Measurements from ENCODE around the gene RNF217.

Gene RNF217

DNA sequence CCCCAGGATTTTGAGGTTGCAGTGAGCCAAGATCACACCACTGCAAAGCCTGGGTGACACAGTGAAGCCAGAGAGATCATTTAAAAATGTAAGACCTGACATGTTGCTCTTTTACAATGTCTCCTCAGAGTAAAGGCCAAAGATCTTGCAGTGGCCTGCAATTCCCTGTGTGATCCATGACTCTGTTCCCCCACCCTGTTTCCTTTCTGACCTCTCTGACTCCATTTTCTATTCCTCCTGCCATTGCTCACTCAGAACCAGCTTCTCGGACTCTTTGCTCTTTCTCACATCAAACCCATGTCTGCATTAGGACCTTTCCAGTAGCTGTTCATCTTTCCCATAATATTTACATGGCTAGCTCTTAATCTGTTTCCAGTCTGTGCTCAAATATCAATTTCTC, 28.8 kb downstream of the RNF217 start:
- Histone ChIP-seq H3K27ac (no peak overlapping the region), H3K4me2 (no peak overlapping the region), H3K4me3 (IDR thresholded peaks at IDR 0.05; ENCODE audit: insufficient read depth, low read depth, low read length) (no peak overlapping the region), H3K4me1 (ENCODE audit: low read depth, poor library complexity, severe bottlenecking) (peaks cover 7% of the 10 kb centered on the region), H3K36me3 (ENCODE audit: insufficient read depth) (no peaks in the 10 kb centered on the region), H3K9ac (no peak overlapping the region), H3K27me3 (ENCODE audit: insufficient read depth, low read depth) (no peaks in the 10 kb centered on the region), H4K20me1 (ENCODE audit: insufficient read depth) (no peaks in the 10 kb centered on the region), H3K79me2 (ENCODE audit: insufficient read depth, low read depth) (no peaks in the 10 kb centered on the region), H2AFZ (ENCODE audit: low read depth) (no peak overlapping the region)
- TF ChIP-seq, protein P1, sequence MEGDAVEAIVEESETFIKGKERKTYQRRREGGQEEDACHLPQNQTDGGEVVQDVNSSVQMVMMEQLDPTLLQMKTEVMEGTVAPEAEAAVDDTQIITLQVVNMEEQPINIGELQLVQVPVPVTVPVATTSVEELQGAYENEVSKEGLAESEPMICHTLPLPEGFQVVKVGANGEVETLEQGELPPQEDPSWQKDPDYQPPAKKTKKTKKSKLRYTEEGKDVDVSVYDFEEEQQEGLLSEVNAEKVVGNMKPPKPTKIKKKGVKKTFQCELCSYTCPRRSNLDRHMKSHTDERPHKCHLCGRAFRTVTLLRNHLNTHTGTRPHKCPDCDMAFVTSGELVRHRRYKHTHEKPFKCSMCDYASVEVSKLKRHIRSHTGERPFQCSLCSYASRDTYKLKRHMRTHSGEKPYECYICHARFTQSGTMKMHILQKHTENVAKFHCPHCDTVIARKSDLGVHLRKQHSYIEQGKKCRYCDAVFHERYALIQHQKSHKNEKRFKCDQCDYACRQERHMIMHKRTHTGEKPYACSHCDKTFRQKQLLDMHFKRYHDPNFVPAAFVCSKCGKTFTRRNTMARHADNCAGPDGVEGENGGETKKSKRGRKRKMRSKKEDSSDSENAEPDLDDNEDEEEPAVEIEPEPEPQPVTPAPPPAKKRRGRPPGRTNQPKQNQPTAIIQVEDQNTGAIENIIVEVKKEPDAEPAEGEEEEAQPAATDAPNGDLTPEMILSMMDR (conservative IDR thresholded peaks at IDR 0.05; ENCODE audit: low read depth, low read length), result no peak

DNA sequence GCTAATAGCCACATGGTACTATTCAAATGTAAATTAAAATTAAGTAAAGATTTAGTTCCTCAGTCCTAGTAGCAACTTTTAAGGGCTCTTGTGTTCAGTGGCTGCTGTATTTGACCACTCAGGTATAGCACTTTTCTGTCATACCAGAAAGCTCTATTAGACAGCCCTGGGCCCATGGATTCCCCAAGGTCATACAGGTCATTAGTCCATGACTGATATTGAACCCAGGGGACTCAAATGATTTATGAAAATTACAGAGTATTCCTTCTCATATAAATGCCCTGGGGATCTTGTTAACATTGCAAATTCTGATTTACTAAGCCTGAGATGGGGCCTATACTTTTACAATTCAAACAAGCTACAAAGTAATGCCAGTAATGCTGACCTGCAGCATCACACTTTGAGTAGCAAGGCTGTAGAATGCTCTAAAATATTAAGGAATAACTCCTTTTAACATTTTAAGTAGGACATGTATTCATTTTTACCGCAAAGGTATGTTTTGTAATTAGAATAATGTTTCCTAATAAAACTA, 29.6 kb downstream of the RNF217 start:
- TF ChIP-seq, protein P1 (conservative IDR thresholded peaks at IDR 0.05; ENCODE audit: low read depth, low read length), result no peak
- Histone ChIP-seq H3K4me2 (no peak overlapping the region), H3K4me1 (ENCODE audit: low read depth, poor library complexity, severe bottlenecking) (no peaks in the 10 kb centered on the region), H3K4me3 (IDR thresholded peaks at IDR 0.05; ENCODE audit: insufficient read depth, low read depth, low read length) (no peak overlapping the region), H3K27ac (no peak overlapping the region), H3K79me2 (ENCODE audit: insufficient read depth, low read depth) (no peaks in the 10 kb centered on the region), H4K20me1 (ENCODE audit: insufficient read depth) (no peaks in the 10 kb centered on the region), H3K9ac (no peak overlapping the region), H2AFZ (ENCODE audit: low read depth) (no peak overlapping the region), H3K36me3 (ENCODE audit: insufficient read depth) (no peaks in the 10 kb centered on the region), H3K27me3 (ENCODE audit: insufficient read depth, low read depth) (no peaks in the 10 kb centered on the region)

DNA sequence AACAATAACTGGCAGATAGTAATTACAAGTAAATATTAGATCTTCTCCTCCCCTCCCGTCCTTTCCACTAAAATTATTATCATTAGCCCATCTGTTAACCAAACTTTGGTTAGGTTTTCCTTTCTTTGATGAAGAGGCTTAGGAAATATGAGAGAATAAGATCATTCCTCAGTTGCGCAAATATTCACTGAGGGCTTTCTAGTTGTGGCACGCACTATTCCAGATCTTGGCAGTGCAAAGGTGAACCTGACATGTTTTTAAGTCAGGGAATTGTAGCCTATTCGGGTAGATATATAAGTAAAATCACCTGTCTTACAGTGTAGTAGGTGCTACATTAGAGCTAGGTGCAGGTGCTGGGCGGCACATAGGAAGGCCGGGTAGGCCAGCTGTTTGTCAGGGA, 31.1 kb downstream of the RNF217 start:
- TF ChIP-seq, protein P1 (conservative IDR thresholded peaks at IDR 0.05; ENCODE audit: low read depth, low read length), result no peak
- H3K27me3 ChIP-seq (ENCODE audit: insufficient read depth, low read depth), result no peaks in the 10 kb centered on the region
- H3K79me2 ChIP-seq (ENCODE audit: insufficient read depth, low read depth), result no peaks in the 10 kb centered on the region
- H3K36me3 ChIP-seq (ENCODE audit: insufficient read depth), result no peaks in the 10 kb centered on the region
- H3K9ac ChIP-seq, result no peak overlapping the region
- no peak overlapping the region for H2AFZ ChIP-seq (ENCODE audit: low read depth)
- no peak overlapping the region for H3K4me3 ChIP-seq (IDR thresholded peaks at IDR 0.05; ENCODE audit: insufficient read depth, low read depth, low read length)
- no peaks in the 10 kb centered on the region for H4K20me1 ChIP-seq (ENCODE audit: insufficient read depth)
- no peak overlapping the region for H3K27ac ChIP-seq
- no peak overlapping the region for H3K4me2 ChIP-seq
- H3K4me1 ChIP-seq (ENCODE audit: low read depth, poor library complexity, severe bottlenecking), result no peaks in the 10 kb centered on the region

DNA sequence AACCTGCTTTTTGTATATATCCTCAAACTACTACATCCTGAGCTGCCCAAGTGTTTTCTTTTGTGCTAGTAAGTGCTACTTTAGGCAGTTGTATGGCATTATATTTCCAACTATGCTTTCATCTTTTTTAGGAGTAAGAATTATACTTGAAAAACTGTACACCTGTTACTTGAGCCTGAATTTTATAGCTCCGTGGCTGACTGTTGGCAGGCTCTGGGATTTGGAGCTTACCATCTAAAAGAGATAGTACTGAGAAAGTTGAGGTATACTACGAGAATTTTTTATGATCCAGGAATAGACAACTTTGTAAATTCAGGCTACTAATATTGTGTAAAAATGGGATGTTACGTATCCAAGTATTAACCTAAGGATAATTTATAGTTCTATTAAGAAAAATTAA, 32.4 kb downstream of the RNF217 start:
- no peak overlapping the region for H3K9ac ChIP-seq
- H2AFZ ChIP-seq (ENCODE audit: low read depth), result no peak overlapping the region
- H3K4me2 ChIP-seq, result no peak overlapping the region
- TF ChIP-seq, protein P1 (conservative IDR thresholded peaks at IDR 0.05; ENCODE audit: low read depth, low read length), result no peak
- no peaks in the 10 kb centered on the region for H4K20me1 ChIP-seq (ENCODE audit: insufficient read depth)
- H3K4me1 ChIP-seq (ENCODE audit: low read depth, poor library complexity, severe bottlenecking), result no peaks in the 10 kb centered on the region
- H3K36me3 ChIP-seq (ENCODE audit: insufficient read depth), result no peaks in the 10 kb centered on the region
- no peaks in the 10 kb centered on the region for H3K79me2 ChIP-seq (ENCODE audit: insufficient read depth, low read depth)
- no peak overlapping the region for H3K4me3 ChIP-seq (IDR thresholded peaks at IDR 0.05; ENCODE audit: insufficient read depth, low read depth, low read length)
- H3K27me3 ChIP-seq (ENCODE audit: insufficient read depth, low read depth), result no peaks in the 10 kb centered on the region
- H3K27ac ChIP-seq, result no peak overlapping the region

All from KMS-11 (cell line).